ENCODE results near the gene SERPINA9. TPM values are rescaled to one million over a fixed set of nuclear protein-coding genes. Genes with fewer than 3 reads are reported as not detected.

SERPINA9 gene
- total RNA-seq, 2 donors from 2014 or later, result not detected

- DNase-seq, result no peak
- intact Hi-C loops (cut with DNase I), result no loop called here
- Histone ChIP-seq H3K9me3 (no peaks in the 10 kb centered on the region), H3K4me1 (no peaks in the 10 kb centered on the region), H3K9ac (ENCODE audit: low read depth in 2 of 2, low read length in 2 of 2) (no peak overlapping the region), H3K36me3 (no peaks in the 10 kb centered on the region), H3K4me3 (no peak overlapping the region), H3K27me3 (no peaks in the 10 kb centered on the region), H3K27ac (no peak overlapping the region)
- no peak for TF ChIP-seq CTCF (IDR thresholded peaks at IDR 0.05)
Observed at GRCh38 chr14:94499673-94500072, 23.7 kb upstream of the SERPINA9 start.

GRCh38 chr14:94498215-94498614, 22.2 kb upstream of the SERPINA9 start:
- no peaks in the 10 kb centered on the region for H3K4me1 ChIP-seq
- no peaks in the 10 kb centered on the region for H3K36me3 ChIP-seq
- no peak for TF ChIP-seq CTCF (IDR thresholded peaks at IDR 0.05)
- no peak overlapping the region for H3K4me3 ChIP-seq
- H3K27ac ChIP-seq, result no peak overlapping the region
- intact Hi-C loops (cut with DNase I), result no loop called here
- DNase-seq, result no peak
- no peaks in the 10 kb centered on the region for H3K27me3 ChIP-seq
- H3K9me3 ChIP-seq, result no peaks in the 10 kb centered on the region
- H3K9ac ChIP-seq (ENCODE audit: low read depth in 2 of 2, low read length in 2 of 2), result no peak overlapping the region

GRCh38 chr14:94494085-94494484, 18.1 kb upstream of the SERPINA9 start:
- no peak for DNase-seq
- H3K4me1 ChIP-seq, result no peaks in the 10 kb centered on the region
- H3K9me3 ChIP-seq, result no peaks in the 10 kb centered on the region
- no peak overlapping the region for H3K27ac ChIP-seq
- intact Hi-C loops (cut with DNase I), result no loop called here
- no peaks in the 10 kb centered on the region for H3K27me3 ChIP-seq
- no peak overlapping the region for H3K9ac ChIP-seq (ENCODE audit: low read depth in 2 of 2, low read length in 2 of 2)
- no peaks in the 10 kb centered on the region for H3K36me3 ChIP-seq
- no peak overlapping the region for H3K4me3 ChIP-seq
- TF ChIP-seq CTCF (IDR thresholded peaks at IDR 0.05), result no peak

- Histone ChIP-seq H3K9ac (ENCODE audit: low read depth in 2 of 2, low read length in 2 of 2) (no peak overlapping the region), H3K4me1 (no peaks in the 10 kb centered on the region), H3K27me3 (no peaks in the 10 kb centered on the region), H3K4me3 (no peak overlapping the region), H3K27ac (no peak overlapping the region), H3K36me3 (no peaks in the 10 kb centered on the region), H3K9me3 (no peaks in the 10 kb centered on the region)
- DNase-seq, result no peak
- intact Hi-C loops (cut with DNase I), result no loop called here
- no peak for TF ChIP-seq CTCF (IDR thresholded peaks at IDR 0.05)
Observed at GRCh38 chr14:94491511-94491910, 15.5 kb upstream of the SERPINA9 start.

- Histone ChIP-seq H3K27ac (no peak overlapping the region), H3K36me3 (no peaks in the 10 kb centered on the region), H3K27me3 (no peaks in the 10 kb centered on the region), H3K9me3 (no peaks in the 10 kb centered on the region), H3K4me3 (no peak overlapping the region), H3K9ac (ENCODE audit: low read depth in 2 of 2, low read length in 2 of 2) (no peak overlapping the region), H3K4me1 (no peaks in the 10 kb centered on the region)
- no peak for TF ChIP-seq CTCF (IDR thresholded peaks at IDR 0.05)
- DNase-seq, result no peak
- intact Hi-C loops (cut with DNase I), result loop anchor here (5.0 to 10.0 kb wide), 2 partner anchors 55 to 137 kb away; no protein-coding TSS in a partner anchor
Observed at GRCh38 chr14:94489336-94489735, 13.3 kb upstream of the SERPINA9 start.
